Activated naive CD4-positive, alpha-beta T cell treated with anti-CD3 and anti-CD28 coated beads for 36 hours (primary cell): Measurements from ENCODE around the gene ZNF91. TPM values are rescaled to one million over a fixed set of nuclear protein-coding genes. Genes with fewer than 3 reads are reported as not detected.
"Not testable (repeated sequence)": the region's sequence is repeated elsewhere in the genome, so short reads cannot be mapped to it uniquely, and the experiment has no call there.

Experiments used
- CTCF ChIA-PET: fragments of 350-600 bp; sonication (Branson Sonifier 250); formaldehyde crosslinking; loops from one replicate; lab custom pipeline; 2021; ENCODE audit warnings: antibody characterized with exemption; lab: Charles Lee
- DNase-seq: peaks from one replicate; pipeline ENCODE4 v3.0.0-alpha.2; 2020
- H3K27ac Mint-ChIP-seq: one replicate; pipeline ENCODE4 v1.8.0; 2021; ENCODE audit warnings: mild to moderate bottlenecking, mixed read lengths
- H3K27me3 Mint-ChIP-seq: one replicate; pipeline ENCODE4 v1.8.0; 2021; ENCODE audit warnings: low read depth, mixed read lengths
- H3K36me3 Mint-ChIP-seq: one replicate; pipeline ENCODE4 v1.8.0; 2021; ENCODE audit warnings: low read depth, mixed read lengths
- H3K4me1 Mint-ChIP-seq: one replicate; pipeline ENCODE4 v1.8.0; 2021; ENCODE audit warnings: low read depth, mixed read lengths
- H3K4me3 Mint-ChIP-seq: one replicate; pipeline ENCODE4 v1.8.0; 2021; ENCODE audit warnings: mild to moderate bottlenecking, moderate library complexity, mixed read lengths
- H3K9me3 Mint-ChIP-seq: one replicate; pipeline ENCODE4 v1.8.0; 2021; ENCODE audit warnings: mixed read lengths
- intact Hi-C: fragments of 100-400 bp; cut with micrococcal nuclease; formaldehyde crosslinking; loops from one replicate; pipeline ENCODE4 v1.15.1; 2023
- total RNA-seq, 2 experiments: library from RNA; stranded (reverse); gene quantifications; one replicate each; pipeline ENCODE4 v1.2.3, GENCODE V29; 2021

Gene ZNF91
- total RNA-seq, 2 experiments from 2014 or later, result 33.7 to 36.3 TPM

- CTCF ChIA-PET, result interaction anchor here (0.6 kb wide), 1 partner anchor 32 kb away, joined by 3 read pairs; no protein-coding TSS in a partner anchor
- H3K27me3 Mint-ChIP-seq, result no peaks in the 10 kb centered on the region
Observed at GRCh38 chr19:23393121-23393520, 2.1 kb downstream of the ZNF91 start.

GRCh38 chr19:23391236-23391635, 4.0 kb downstream of the ZNF91 start:
- DNase-seq, result no peak
- Mint-ChIP-seq H3K27me3 (no peaks in the 10 kb centered on the region), H3K36me3 (peaks cover 72% of the 10 kb centered on the region), H3K4me1 (peaks cover 48% of the 10 kb centered on the region), H3K4me3 (no peak overlapping the region), H3K9me3 (peaks cover 25% of the 10 kb centered on the region), H3K27ac (no peak overlapping the region)
- CTCF ChIA-PET, result no interaction called here
- intact Hi-C loops, result loop anchor here (10.0 kb wide), 1 partner anchor 1536 kb away; no protein-coding TSS in a partner anchor

More at GRCh38 chr19:23393121-23393520, 2.1 kb downstream of the ZNF91 start:
- Mint-ChIP-seq H3K4me1 (peaks cover 40% of the 10 kb centered on the region), H3K9me3 (peaks cover 18% of the 10 kb centered on the region), H3K4me3 (peak overlapping the region; percentile 97), H3K27ac (peak overlapping the region; percentile 98), H3K36me3 (peaks cover 55% of the 10 kb centered on the region)
- DNase-seq, result no peak
- intact Hi-C loops, result loop anchor here (10.0 kb wide), 1 partner anchor 1538 kb away; no protein-coding TSS in a partner anchor

- Mint-ChIP-seq H3K27me3 (no peaks in the 10 kb centered on the region), H3K36me3 (peaks cover 82% of the 10 kb centered on the region), H3K4me3 (no peak overlapping the region), H3K27ac (no peak overlapping the region), H3K4me1 (peaks cover 25% of the 10 kb centered on the region), H3K9me3 (peaks cover 52% of the 10 kb centered on the region)
- DNase-seq, result no peak
- CTCF ChIA-PET, result no interaction called here
- intact Hi-C loops, result no loop called here
Observed at GRCh38 chr19:23385404-23385803, 9.9 kb downstream of the ZNF91 start.

DNA sequence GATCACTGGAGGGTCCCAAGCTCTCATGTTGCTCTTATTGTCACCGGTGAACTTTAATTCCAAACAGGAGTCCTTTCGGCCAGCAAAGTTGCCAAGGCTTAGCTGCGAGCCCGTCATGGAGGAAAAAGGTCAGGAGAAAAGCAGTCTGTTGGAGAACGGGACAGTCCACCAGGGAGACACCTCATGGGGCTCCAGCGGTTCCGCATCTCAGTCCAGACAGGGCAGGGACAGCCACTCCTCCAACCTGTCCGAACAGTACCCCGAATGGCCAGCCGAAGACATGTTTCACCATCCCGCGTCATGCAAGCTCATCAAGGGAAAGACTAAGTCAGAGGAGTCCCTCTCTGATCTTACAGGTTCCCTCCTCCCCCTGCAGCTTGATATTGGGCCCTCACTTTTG, 10.4 kb downstream of the ZNF91 start:
- intact Hi-C loops, result no loop called here
- H3K4me3 Mint-ChIP-seq, result no peak overlapping the region
- CTCF ChIA-PET, result interaction anchor here (0.6 kb wide), 1 partner anchor 44 kb away, joined by 3 read pairs; no protein-coding TSS in a partner anchor
- H3K9me3 Mint-ChIP-seq, result peaks cover 51% of the 10 kb centered on the region
- peaks cover 23% of the 10 kb centered on the region for H3K4me1 Mint-ChIP-seq
- H3K27ac Mint-ChIP-seq, result no peak overlapping the region
- DNase-seq, result no peak
- H3K27me3 Mint-ChIP-seq, result no peaks in the 10 kb centered on the region
- peaks cover 84% of the 10 kb centered on the region for H3K36me3 Mint-ChIP-seq

GRCh38 chr19:23384166-23384565, 11.1 kb downstream of the ZNF91 start:
- no peak for DNase-seq

DNA sequence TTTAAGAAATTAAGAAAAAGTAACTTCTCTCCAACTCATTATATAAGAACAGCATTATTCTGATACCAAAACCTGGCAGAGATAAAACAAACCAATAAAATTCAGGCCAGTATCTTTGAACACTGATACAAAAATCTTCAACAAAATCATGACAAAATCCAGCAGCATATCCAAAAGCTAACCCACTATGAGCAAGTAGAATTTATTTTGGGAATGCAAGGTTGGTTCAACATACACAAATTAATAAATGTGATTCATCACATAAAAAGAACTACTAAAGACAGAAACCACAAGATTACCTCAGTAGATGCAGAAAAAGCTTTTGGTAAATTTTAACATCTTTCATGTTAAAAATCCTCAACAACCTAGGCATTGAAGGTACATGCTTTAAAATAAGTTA, 12.3 kb downstream of the ZNF91 start:
- H3K27me3 Mint-ChIP-seq, result no peaks in the 10 kb centered on the region
- no peak overlapping the region for H3K27ac Mint-ChIP-seq
- no peak overlapping the region for H3K4me3 Mint-ChIP-seq
- CTCF ChIA-PET, result no interaction called here
- DNase-seq, result no peak
- intact Hi-C loops, result no loop called here
- peaks cover 25% of the 10 kb centered on the region for H3K4me1 Mint-ChIP-seq
- H3K9me3 Mint-ChIP-seq, result peaks cover 52% of the 10 kb centered on the region
- peaks cover 82% of the 10 kb centered on the region for H3K36me3 Mint-ChIP-seq

More at GRCh38 chr19:23384166-23384565, 11.1 kb downstream of the ZNF91 start:
- peaks cover 50% of the 10 kb centered on the region for H3K9me3 Mint-ChIP-seq
- CTCF ChIA-PET, result interaction anchor here (0.6 kb wide), 1 partner anchor 43 kb away, joined by 3 read pairs; no protein-coding TSS in a partner anchor
- H3K27me3 Mint-ChIP-seq, result no peaks in the 10 kb centered on the region
- H3K4me3 Mint-ChIP-seq, result no peak overlapping the region
- intact Hi-C loops, result no loop called here
- H3K27ac Mint-ChIP-seq, result no peak overlapping the region
- peaks cover 23% of the 10 kb centered on the region for H3K4me1 Mint-ChIP-seq
- peaks cover 84% of the 10 kb centered on the region for H3K36me3 Mint-ChIP-seq

DNA sequence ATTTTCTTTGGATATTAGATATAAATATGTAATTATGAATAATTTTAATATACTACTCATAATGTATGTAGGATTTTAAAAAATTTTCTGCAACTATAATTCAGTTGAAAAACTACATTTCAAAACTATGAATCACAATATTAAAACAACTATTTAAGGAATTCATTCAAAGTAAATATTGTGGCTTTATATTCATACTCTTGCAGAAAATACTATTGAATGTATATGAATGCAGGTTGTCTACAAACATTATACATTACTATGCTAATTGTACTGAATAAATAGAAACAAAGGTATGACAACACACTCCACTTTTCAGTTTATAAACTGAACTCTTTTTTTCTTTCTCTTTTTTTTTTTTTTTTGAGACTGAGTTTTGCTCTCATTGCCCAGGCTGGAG, 14.2 kb downstream of the ZNF91 start:
- no peak for DNase-seq
- intact Hi-C loops, result no loop called here
- CTCF ChIA-PET, result no interaction called here
- Mint-ChIP-seq H3K36me3 (peaks cover 81% of the 10 kb centered on the region), H3K4me3 (no peak overlapping the region), H3K9me3 (peaks cover 57% of the 10 kb centered on the region), H3K4me1 (peaks cover 16% of the 10 kb centered on the region), H3K27ac (no peak overlapping the region), H3K27me3 (no peaks in the 10 kb centered on the region)

DNA sequence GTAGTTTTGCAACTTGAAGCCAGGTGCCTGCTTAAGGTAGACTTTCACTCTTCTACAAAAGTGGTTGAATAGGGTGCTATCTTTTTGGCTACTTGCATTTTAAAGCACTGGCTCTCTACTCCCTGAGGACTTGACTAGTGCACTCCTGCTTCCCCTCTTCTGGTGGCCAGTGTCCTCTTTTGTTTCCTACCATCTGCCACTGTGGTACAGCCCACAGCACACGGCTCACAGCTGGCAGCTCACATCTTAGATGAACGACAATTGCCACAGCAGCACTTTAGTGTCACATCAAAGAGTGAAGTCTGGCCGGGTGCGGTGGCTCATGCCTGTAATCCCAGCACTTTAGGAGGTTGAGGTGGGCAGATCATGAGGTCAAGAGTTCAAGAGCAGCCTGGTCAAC, 15.6 kb downstream of the ZNF91 start:
- H3K27me3 Mint-ChIP-seq, DNase-seq, H3K4me3 Mint-ChIP-seq, intact Hi-C loops, CTCF ChIA-PET, H3K27ac Mint-ChIP-seq: not testable (repeated sequence)
- Mint-ChIP-seq H3K36me3 (peaks cover 83% of the 10 kb centered on the region), H3K4me1 (peaks cover 13% of the 10 kb centered on the region), H3K9me3 (peaks cover 58% of the 10 kb centered on the region)

DNA sequence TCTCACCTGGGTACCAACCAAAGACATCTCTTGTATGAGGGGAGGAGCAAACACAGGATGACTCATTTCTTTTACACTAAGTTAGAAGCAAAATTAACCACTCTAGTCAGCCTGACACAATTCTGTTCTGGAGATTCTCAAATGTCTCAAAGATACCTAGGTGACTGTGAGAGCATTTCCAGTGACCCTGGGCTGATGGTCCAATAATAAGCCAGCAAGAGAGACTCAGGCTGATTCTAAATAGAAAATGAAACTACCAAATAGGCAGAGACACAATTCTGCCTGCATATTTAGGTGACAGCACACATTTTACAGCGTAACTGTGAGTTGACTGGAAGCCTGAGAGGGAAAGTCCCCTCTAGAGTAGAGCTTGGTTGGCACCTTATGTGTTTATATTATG, 16.3 kb downstream of the ZNF91 start:
- Mint-ChIP-seq H3K27me3 (no peaks in the 10 kb centered on the region), H3K4me3 (no peak overlapping the region), H3K4me1 (peaks cover 12% of the 10 kb centered on the region), H3K9me3 (peaks cover 53% of the 10 kb centered on the region), H3K36me3 (peaks cover 83% of the 10 kb centered on the region), H3K27ac (peak overlapping the region; percentile 18)
- CTCF ChIA-PET, result no interaction called here
- no peak for DNase-seq
- intact Hi-C loops, result no loop called here

- Mint-ChIP-seq H3K4me1 (peaks cover 14% of the 10 kb centered on the region), H3K36me3 (peaks cover 83% of the 10 kb centered on the region), H3K4me3 (no peak overlapping the region), H3K27me3 (no peaks in the 10 kb centered on the region), H3K9me3 (peaks cover 51% of the 10 kb centered on the region), H3K27ac (no peak overlapping the region)
- CTCF ChIA-PET, result no interaction called here
- no peak for DNase-seq
- intact Hi-C loops, result no loop called here
Observed at GRCh38 chr19:23377276-23377675, 18.0 kb downstream of the ZNF91 start.

GRCh38 chr19:23366437-23366836, 28.8 kb downstream of the ZNF91 start:
- intact Hi-C loops, result loop anchor here (10.0 kb wide), 1 partner anchor 142 kb away; no protein-coding TSS in a partner anchor
- peaks cover 33% of the 10 kb centered on the region for H3K9me3 Mint-ChIP-seq
- CTCF ChIA-PET, result no interaction called here

GRCh38 chr19:23366031-23366430, 29.2 kb downstream of the ZNF91 start:
- H3K4me3 Mint-ChIP-seq, CTCF ChIA-PET, DNase-seq, H3K27me3 Mint-ChIP-seq, H3K4me1 Mint-ChIP-seq, H3K27ac Mint-ChIP-seq: not testable (repeated sequence)
- intact Hi-C loops, result loop anchor here (10.0 kb wide), 1 partner anchor 141 kb away; no protein-coding TSS in a partner anchor
- peaks cover 72% of the 10 kb centered on the region for H3K36me3 Mint-ChIP-seq
- peaks cover 37% of the 10 kb centered on the region for H3K9me3 Mint-ChIP-seq

More at GRCh38 chr19:23366437-23366836, 28.8 kb downstream of the ZNF91 start:
- H3K4me1 Mint-ChIP-seq, result no peaks in the 10 kb centered on the region
- no peaks in the 10 kb centered on the region for H3K27me3 Mint-ChIP-seq
- H3K27ac Mint-ChIP-seq, result no peak overlapping the region
- peaks cover 72% of the 10 kb centered on the region for H3K36me3 Mint-ChIP-seq
- no peak for DNase-seq
- no peak overlapping the region for H3K4me3 Mint-ChIP-seq

DNA sequence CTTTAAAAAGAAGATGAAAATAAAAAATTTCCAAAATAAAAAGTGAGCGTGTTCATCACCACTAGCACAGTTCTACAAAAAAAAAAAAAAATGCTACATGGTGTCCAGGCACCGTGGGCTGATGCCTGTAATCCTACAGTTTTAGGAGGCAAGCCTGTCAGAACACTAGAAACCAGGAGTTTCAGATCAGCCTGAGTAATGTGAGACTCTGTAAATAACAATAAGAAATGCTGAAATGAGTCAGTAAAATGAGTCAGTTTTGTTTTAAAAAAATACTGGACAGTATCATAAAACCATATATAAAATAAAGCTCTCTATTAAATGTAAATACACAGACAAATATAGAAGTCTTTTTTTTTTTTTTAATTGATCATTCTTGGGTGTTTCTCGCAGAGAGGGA, 30.0 kb downstream of the ZNF91 start:
- Mint-ChIP-seq H3K9me3 (peaks cover 41% of the 10 kb centered on the region), H3K4me3 (no peak overlapping the region), H3K36me3 (peaks cover 70% of the 10 kb centered on the region), H3K4me1 (no peaks in the 10 kb centered on the region), H3K27ac (no peak overlapping the region), H3K27me3 (no peaks in the 10 kb centered on the region)
- CTCF ChIA-PET, result no interaction called here
- intact Hi-C loops, result loop anchor here (10.0 kb wide), 1 partner anchor 140 kb away; no protein-coding TSS in a partner anchor
- no peak for DNase-seq
